H1 (cell line): ENCODE results near the gene RGL1. TPM values are rescaled to one million over a fixed set of nuclear protein-coding genes. Genes with fewer than 3 reads are reported as not detected.

Source experiments
- CTCF ChIA-PET: fragments of 300-600 bp; sonication (Branson Sonifier 250); formaldehyde crosslinking; loops from one replicate; lab custom pipeline; 2021; ENCODE audit not compliant: partially characterized antibody; lab: Charles Lee
- POLR2A ChIA-PET: fragments of 300-600 bp; sonication (Branson Sonifier 250); formaldehyde crosslinking; loops from one replicate; lab custom pipeline; 2021; ENCODE audit warnings: inconsistent platforms; ENCODE audit not compliant: partially characterized antibody; lab: Charles Lee
- DNase-seq, 2 experiments: peaks; one replicate each; pipeline versions ENCODE4 v3.0.0 to v3.0.0-alpha.2; 2010 to 2022; ENCODE audit warnings: low spot score in 2 of 2, low read depth in 1 of 2, mixed read lengths in 1 of 2
- FAIRE-seq: peaks from 2 replicates; lab custom pipeline; 2011; peaks lifted over from hg19 to GRCh38; lab: Jason Lieb, UNC
- H2AFZ ChIP-seq: 2 replicates; pipeline ENCODE4 v1.8.1; 2012; ENCODE audit warnings: low read length, inconsistent platforms
- H2AK5ac ChIP-seq: 2 replicates; pipeline ENCODE4 v1.6.1; 2013; ENCODE audit warnings: low read depth, low read length
- H2BK120ac ChIP-seq: replicated peaks from 2 replicates; pipeline ENCODE3; 2013; ENCODE audit warnings: low read depth, low read length, inconsistent platforms
- H2BK12ac ChIP-seq: 2 replicates; pipeline ENCODE4 v1.6.1; 2013; ENCODE audit warnings: low read depth, low read length
- H2BK15ac ChIP-seq: 2 replicates; pipeline ENCODE4 v1.6.1; 2013; ENCODE audit warnings: low read length
- H2BK20ac ChIP-seq: 2 replicates; pipeline ENCODE4 v1.6.1; 2013; ENCODE audit warnings: low read length
- H2BK5ac ChIP-seq: 2 replicates; pipeline ENCODE4 v1.6.1; 2013; ENCODE audit warnings: low read depth, low read length
- H3K14ac ChIP-seq: 2 replicates; pipeline ENCODE4 v1.6.1; 2013; ENCODE audit warnings: inconsistent platforms; ENCODE audit not compliant: insufficient read length
- H3K18ac ChIP-seq: 2 replicates; pipeline ENCODE4 v1.6.1; 2013; ENCODE audit warnings: low read length; ENCODE audit errors: extremely low read depth
- H3K23ac ChIP-seq: 2 replicates; pipeline ENCODE4 v1.6.1; 2013; ENCODE audit warnings: inconsistent platforms; ENCODE audit not compliant: insufficient read length
- H3K23me2 ChIP-seq: 2 replicates; pipeline ENCODE4 v1.6.1; 2013; ENCODE audit warnings: low read depth, low read length
- H3K27ac ChIP-seq: 2 replicates; pipeline ENCODE4 v1.6.1; 2011; ENCODE audit warnings: low read depth, low read length, inconsistent platforms
- H3K27me3 ChIP-seq, 4 experiments: replicated peaks in 1 of 4; 1 replicate in 1 of 4; 2 replicates in 3 of 4; pipeline versions ENCODE4 v1.6.1 to v1.8.1; 2011 to 2013; ENCODE audit warnings: low read length in 3 of 4, mild to moderate bottlenecking in 3 of 4, inconsistent platforms in 2 of 4, mixed read lengths in 2 of 4, moderate library complexity in 1 of 4; ENCODE audit not compliant: control insufficient read depth in 3 of 4, insufficient read depth in 3 of 4; ENCODE audit errors: extremely low read depth in 1 of 4
- H3K36me3 ChIP-seq, 4 experiments: 2 replicates each; pipeline versions ENCODE4 v1.6.1 to v1.8.1; 2011 to 2013; ENCODE audit warnings: mild to moderate bottlenecking in 4 of 4, low read length in 3 of 4, moderate library complexity in 2 of 4, control low read depth in 1 of 4, inconsistent platforms in 1 of 4; ENCODE audit not compliant: insufficient read depth in 4 of 4, control insufficient read depth in 2 of 4
- H3K4ac ChIP-seq: replicated peaks from 2 replicates; pipeline ENCODE3; 2013; ENCODE audit warnings: low read length, low read depth, mixed read lengths, inconsistent platforms; ENCODE audit not compliant: insufficient read length
- H3K4me1 ChIP-seq, 4 experiments: replicated peaks in 1 of 4; 1 replicate in 1 of 4; 2 replicates in 3 of 4; pipeline versions ENCODE4 v1.6.1 to v1.8.1; 2011 to 2013; ENCODE audit warnings: low read length in 3 of 4, inconsistent platforms in 2 of 4, mixed read lengths in 1 of 4; ENCODE audit not compliant: insufficient read depth in 4 of 4, control insufficient read depth in 3 of 4
- H3K4me2 ChIP-seq, 2 experiments: 2 replicates each; pipeline versions ENCODE4 v1.6.1 to v1.8.1; 2011 to 2013; ENCODE audit warnings: low read depth in 2 of 2, low read length in 2 of 2, control low read depth in 1 of 2, inconsistent platforms in 1 of 2, mild to moderate bottlenecking in 1 of 2; ENCODE audit not compliant: insufficient read depth in 1 of 2
- H3K4me3 ChIP-seq, 4 experiments: fragments of 200-600, 300-600 bp in 1 of 4; sonication (generic), shearing (Covaris generic), sonication (Bioruptor Twin) in 1 of 4; 2 replicates each; pipeline versions ENCODE4 v1.5.1 to v1.8.1; 2011 to 2016; ENCODE audit warnings: low read length in 4 of 4, low read depth in 3 of 4, control low read depth in 2 of 4, inconsistent platforms in 2 of 4, mild to moderate bottlenecking in 2 of 4, mixed read lengths in 1 of 4, moderate library complexity in 1 of 4; ENCODE audit not compliant: insufficient read depth in 2 of 4; ENCODE audit errors: extremely low read depth in 1 of 4
- H3K56ac ChIP-seq: replicated peaks from 2 replicates; pipeline ENCODE3; 2013; ENCODE audit warnings: low read depth, mild to moderate bottlenecking, mixed read lengths, low read length, inconsistent platforms; ENCODE audit not compliant: insufficient read length
- H3K79me1 ChIP-seq: 2 replicates; pipeline ENCODE4 v1.6.1; 2013; ENCODE audit warnings: low read depth, low read length, control low read depth
- H3K79me2 ChIP-seq, 2 experiments: 2 replicates each; pipeline versions ENCODE4 v1.6.1 to v1.8.1; 2012 to 2013; ENCODE audit warnings: low read length in 2 of 2, mild to moderate bottlenecking in 2 of 2, inconsistent platforms in 1 of 2; ENCODE audit not compliant: insufficient read depth in 2 of 2, control insufficient read depth in 1 of 2
- H3K9ac ChIP-seq, 4 experiments: replicated peaks in 1 of 4; 1 replicate in 1 of 4; 2 replicates in 3 of 4; pipeline versions ENCODE4 v1.6.1 to v1.8.1; 2011 to 2013; ENCODE audit warnings: low read depth in 3 of 4, low read length in 3 of 4, control low read depth in 2 of 4, mild to moderate bottlenecking in 2 of 4, moderate library complexity in 2 of 4, inconsistent platforms in 1 of 4; ENCODE audit errors: extremely low read depth in 1 of 4
- H3K9me3 ChIP-seq, 2 experiments: 2 replicates each; pipeline versions ENCODE4 v1.6.1 to v1.8.1; 2012 to 2013; ENCODE audit warnings: mild to moderate bottlenecking in 2 of 2, moderate library complexity in 2 of 2, control low read depth in 1 of 2, inconsistent platforms in 1 of 2, low read depth in 1 of 2, low read length in 1 of 2, mixed read lengths in 1 of 2; ENCODE audit not compliant: insufficient read depth in 2 of 2
- H4K20me1 ChIP-seq, 2 experiments: replicated peaks in 1 of 2; 2 replicates each; pipeline versions ENCODE3 to v1.8.1; 2011 to 2013; ENCODE audit warnings: inconsistent platforms in 2 of 2, low read length in 2 of 2, mild to moderate bottlenecking in 1 of 2; ENCODE audit not compliant: insufficient read depth in 2 of 2, control insufficient read depth in 1 of 2
- H4K5ac ChIP-seq: 2 replicates; pipeline ENCODE4 v1.6.1; 2013; ENCODE audit warnings: low read length, low read depth, mixed read lengths, inconsistent platforms; ENCODE audit not compliant: insufficient read length
- H4K8ac ChIP-seq: 2 replicates; pipeline ENCODE4 v1.8.0; 2013; ENCODE audit warnings: mild to moderate bottlenecking, moderate library complexity, low read length, inconsistent platforms; ENCODE audit not compliant: insufficient read depth; ENCODE audit errors: extremely low read depth
- H4K91ac ChIP-seq: replicated peaks from 2 replicates; pipeline ENCODE3; 2013; ENCODE audit warnings: low read length, mixed read lengths, inconsistent platforms; ENCODE audit not compliant: insufficient read length
- BCL11A ChIP-seq, 2 experiments: IDR thresholded peaks; one replicate each; pipeline ENCODE4 v1.6.1; 2011; ENCODE audit warnings: low read depth in 2 of 2, low read length in 2 of 2, mild to moderate bottlenecking in 2 of 2
- CTBP2 ChIP-seq: IDR thresholded peaks from 2 replicates; pipeline ENCODE4 v1.7.0; 2011; ENCODE audit warnings: borderline replicate concordance, mild to moderate bottlenecking, moderate library complexity, mixed read lengths, low read length; ENCODE audit not compliant: insufficient read depth, insufficient read length
- E2F6 ChIP-seq: IDR thresholded peaks from 2 replicates; pipeline ENCODE4 v1.6.1; 2012; ENCODE audit warnings: inconsistent platforms
- KDM5A ChIP-seq: fragments of 200-600 bp; IDR thresholded peaks from 2 replicates; pipeline ENCODE4 v1.7.1; 2012; ENCODE audit warnings: mild to moderate bottlenecking, low read length, inconsistent platforms, mixed read lengths
- RNF2 ChIP-seq: fragments of 200-900, 300-1000 bp; sonication (generic); IDR thresholded peaks from 2 replicates; pipeline ENCODE4 v1.7.1; 2016; ENCODE audit warnings: borderline replicate concordance, low read depth, mild to moderate bottlenecking, antibody characterized with exemption, low read length; ENCODE audit not compliant: poor library complexity, severe bottlenecking; ENCODE audit errors: missing control alignments
- TBP ChIP-seq: IDR thresholded peaks from 2 replicates; pipeline ENCODE4 v1.6.1; 2011; ENCODE audit warnings: low read depth, low read length, improper control_type of control experiment
- USF2 ChIP-seq: IDR thresholded peaks from 2 replicates; pipeline ENCODE4 v1.6.1; 2011; ENCODE audit warnings: low read length, improper control_type of control experiment
- ZNF274 ChIP-seq: IDR thresholded peaks from 2 replicates; pipeline ENCODE4 v1.7.0; 2012; ENCODE audit warnings: low read length, borderline replicate concordance; ENCODE audit errors: extremely low read depth
- WGBS, 2 experiments: shearing (Covaris generic) in 1 of 2; methylation state at CpG; one replicate each; pipeline versions ENCODE4 v1.1.6 to v1.1.7; 2013 to 2015; ENCODE audit warnings: low lambda C conversion rate in 2 of 2, mixed read lengths in 2 of 2, inconsistent platforms in 1 of 2, low coverage in 1 of 2, missing lambda C conversion rate in 1 of 2; ENCODE audit not compliant: insufficient replicate concordance in 2 of 2, insufficient coverage in 1 of 2, insufficient read length in 1 of 2; ENCODE audit errors: extremely low coverage in 1 of 2, missing lambda C conversion rate in 1 of 2; 5-methylcytosine and 5-hydroxymethylcytosine counted together
- polyA plus RNA-seq, 7 experiments: library from polyadenylated mRNA; depleted of rRNA in 3 of 7; stranded (reverse) in 5 of 7; unstranded in 2 of 7; fragments of >200 nt in 5 of 7; fragments of 200-250 nt in 2 of 7; gene quantifications; 1 replicate in 5 of 7; 2 replicates in 1 of 7; 4 replicates in 1 of 7; pipeline versions ENCODE4 v1.2.1 to v1.2.3, GENCODE V29; 2011 to 2013; ENCODE audit warnings: missing spikeins in 2 of 7, mixed read lengths in 2 of 7
- total RNA-seq: library from RNA; stranded (reverse); fragmentation: NEBNext Ultra II Directional; extraction: Animal tissue kit (Norgen Biotek cat#: 25700); gene quantifications from 2 replicates; pipeline ENCODE4 v1.2.1, GENCODE V29; 2021

The RGL1 gene
- total and polyA plus RNA-seq, 2 of the 8 experiments (the other 6 are each of a cell fraction or from before 2014, with no cell fraction given) = 0.98 to 2.4 TPM

GRCh38 chr1:183787704-183788103 lies 17.2 kb upstream of the RGL1 start:
- Histone ChIP-seq H3K14ac (no peak overlapping the region), H3K23me2 (no peaks in the 10 kb centered on the region), H4K91ac (no peak overlapping the region), H3K79me2 (no peaks in the 10 kb centered on the region), H3K79me1 (no peaks in the 10 kb centered on the region), H4K8ac (no peak overlapping the region), H4K5ac (no peak overlapping the region), H2BK20ac (no peak overlapping the region), H3K4ac (no peak overlapping the region), H3K56ac (no peak overlapping the region), H2BK5ac (no peak overlapping the region), H3K4me2 (no peak overlapping the region; a peak in 1 of 4 replicates), H3K27me3 (no peaks in the 10 kb centered on the region), H4K20me1 (no peaks in the 10 kb centered on the region), H3K4me1 (peaks cover 0 to 3% (median 1%) of the 10 kb centered on the region in 4 experiments; a peak in 2 of 7 replicates), H3K4me3 (no peak overlapping the region), H2BK15ac (no peak overlapping the region), H2BK12ac (no peak overlapping the region), H2AFZ (0 out of 2 replicates have a peak overlapping the region, but pooled peaks have one; percentile 85), H2AK5ac (no peak overlapping the region), H3K18ac (no peak overlapping the region), H3K36me3 (no peaks in the 10 kb centered on the region), H3K27ac (no peak overlapping the region), H2BK120ac (no peak overlapping the region), H3K23ac (no peak overlapping the region), H3K9me3 (no peaks in the 10 kb centered on the region), H3K9ac (no peak overlapping the region)
- ChIA-PET CTCF (interaction anchor here (0.7 to 0.8 kb wide), 2 partner anchors 70 to 300 kb away, joined by 4 read pairs; no protein-coding TSS in a partner anchor), POLR2A (interaction anchor here (0.6 kb wide), 3 partner anchors 9 to 63 kb away, joined by 3 to 4 read pairs (median 3); no protein-coding TSS in a partner anchor)
- TF ChIP-seq E2F6 (no peak), TBP (no peak), ZNF274 (no peak), BCL11A (IDR thresholded peaks at IDR 0.05; ENCODE audit: low read depth in 2 of 2, low read length in 2 of 2) (no peak), CTBP2 (no peak), USF2 (no peak), KDM5A (no peak), RNF2 (no peak)
- no peak for FAIRE-seq
- no peak for DNase-seq
- 81% methylated on average over 2 of the region's 2 CpGs; no CpG with 5 or more reads in 1 of the 2 experiments for WGBS, 2 experiments
